ENCODE data around the gene LHX2.

DNA sequence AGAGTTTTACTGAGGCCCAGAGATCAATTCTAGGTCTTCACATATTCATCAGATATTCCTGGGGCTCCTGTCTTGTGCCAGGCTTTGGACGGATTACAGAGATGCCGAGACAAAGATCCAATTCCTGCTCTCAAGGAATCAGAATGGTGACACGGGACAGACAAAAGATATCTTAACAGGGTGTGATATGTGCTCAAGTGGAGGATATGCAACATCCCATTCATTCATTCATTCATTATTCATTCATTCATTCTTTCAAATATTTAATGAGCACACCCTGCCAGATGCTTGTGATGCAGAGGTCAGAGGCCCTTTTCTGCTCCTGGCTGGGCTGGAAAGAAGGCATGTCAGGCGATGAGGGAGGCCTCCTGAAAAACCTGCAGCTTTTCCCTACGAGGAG, 21.8 kb downstream of the LHX2 start:
- no peak for TF ChIP-seq FOXJ3 (CRISPR knock-in tag; IDR thresholded peaks at IDR 0.05)
- TF ChIP-seq, protein P1, sequence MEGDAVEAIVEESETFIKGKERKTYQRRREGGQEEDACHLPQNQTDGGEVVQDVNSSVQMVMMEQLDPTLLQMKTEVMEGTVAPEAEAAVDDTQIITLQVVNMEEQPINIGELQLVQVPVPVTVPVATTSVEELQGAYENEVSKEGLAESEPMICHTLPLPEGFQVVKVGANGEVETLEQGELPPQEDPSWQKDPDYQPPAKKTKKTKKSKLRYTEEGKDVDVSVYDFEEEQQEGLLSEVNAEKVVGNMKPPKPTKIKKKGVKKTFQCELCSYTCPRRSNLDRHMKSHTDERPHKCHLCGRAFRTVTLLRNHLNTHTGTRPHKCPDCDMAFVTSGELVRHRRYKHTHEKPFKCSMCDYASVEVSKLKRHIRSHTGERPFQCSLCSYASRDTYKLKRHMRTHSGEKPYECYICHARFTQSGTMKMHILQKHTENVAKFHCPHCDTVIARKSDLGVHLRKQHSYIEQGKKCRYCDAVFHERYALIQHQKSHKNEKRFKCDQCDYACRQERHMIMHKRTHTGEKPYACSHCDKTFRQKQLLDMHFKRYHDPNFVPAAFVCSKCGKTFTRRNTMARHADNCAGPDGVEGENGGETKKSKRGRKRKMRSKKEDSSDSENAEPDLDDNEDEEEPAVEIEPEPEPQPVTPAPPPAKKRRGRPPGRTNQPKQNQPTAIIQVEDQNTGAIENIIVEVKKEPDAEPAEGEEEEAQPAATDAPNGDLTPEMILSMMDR (IDR thresholded peaks at IDR 0.05), result no peak
- TF ChIP-seq EP300 (IDR thresholded peaks at IDR 0.05; ENCODE audit: borderline replicate concordance in 1 of 2, low read depth in 1 of 2, low read length in 1 of 2), result no peak
- TF ChIP-seq RCOR1 (IDR thresholded peaks at IDR 0.05; ENCODE audit: low read length), result no peak
- no peak for TF ChIP-seq RAD21 (IDR thresholded peaks at IDR 0.05; ENCODE audit: low read length)
- no peak for TF ChIP-seq SIN3A (IDR thresholded peaks at IDR 0.05; ENCODE audit: borderline replicate concordance, low read depth, low read length)
- no peak for TF ChIP-seq TCF12 (IDR thresholded peaks at IDR 0.05)
- TF ChIP-seq MXI1 (IDR thresholded peaks at IDR 0.05; ENCODE audit: low read depth, low read length), result no peak
- TF ChIP-seq ELF1 (IDR thresholded peaks at IDR 0.05), result no peak
- TF ChIP-seq POLR2AphosphoS5 (IDR thresholded peaks at IDR 0.05; ENCODE audit: low read depth, low read length), result no peak
